DMS153 treated with DMSO at 0.1 percent for 48 hours (cell line): ENCODE measurements around the gene SHC1.
"Not testable (repeated sequence)": the region's sequence is repeated elsewhere in the genome, so short reads cannot be mapped to it uniquely, and the experiment has no call there.

Experiments used
- DNase-seq: peaks from one replicate; lab custom pipeline; 2025; ENCODE audit not compliant: unreplicated experiment; lab: John Stamatoyannopoulos, UW

Gene SHC1

GRCh38 chr1:154996966-154997701 is 26.6 kb upstream of the SHC1 start:
- DNase-seq = no peak

- not testable (repeated sequence) for DNase-seq
Observed at GRCh38 chr1:154995301-154995983, 24.9 kb upstream of the SHC1 start.

DNA sequence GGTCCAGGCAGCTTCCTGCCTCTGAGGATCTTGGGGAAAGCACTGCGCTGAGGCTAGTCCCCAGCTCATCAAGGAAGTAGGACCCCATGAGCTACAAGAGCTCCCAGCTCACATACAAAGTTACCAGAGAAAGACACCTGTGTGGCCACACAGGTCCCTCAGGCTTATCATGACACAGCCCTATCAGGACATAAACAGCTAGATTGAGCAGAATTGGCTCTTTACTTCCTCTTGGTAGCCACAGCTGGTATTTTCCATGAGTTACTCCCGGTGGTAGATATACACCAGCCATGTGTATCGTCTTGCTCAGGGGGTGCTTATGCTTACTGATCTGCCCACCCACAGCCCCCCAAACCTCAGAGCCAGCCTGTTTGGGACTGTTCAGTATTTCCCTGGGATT is 24.0 kb upstream of the SHC1 start:
- no peak for DNase-seq

DNA sequence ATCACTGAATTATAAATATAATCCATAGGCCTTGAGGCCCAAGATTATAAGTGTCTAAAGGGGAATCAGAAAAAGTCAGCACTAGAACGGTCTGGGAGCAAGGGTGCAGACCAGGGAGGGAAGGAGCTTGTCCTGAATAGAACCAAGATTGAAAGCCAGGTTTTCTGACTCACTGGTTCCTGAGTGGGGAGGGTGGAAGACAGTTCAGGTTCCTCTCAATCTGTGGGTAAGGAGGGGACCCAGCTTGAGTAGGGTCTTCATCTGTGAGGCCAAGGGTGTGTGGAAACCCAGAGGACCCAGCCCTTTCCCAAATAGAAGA is 23.7 kb upstream of the SHC1 start:
- DNase-seq = no peak

DNA sequence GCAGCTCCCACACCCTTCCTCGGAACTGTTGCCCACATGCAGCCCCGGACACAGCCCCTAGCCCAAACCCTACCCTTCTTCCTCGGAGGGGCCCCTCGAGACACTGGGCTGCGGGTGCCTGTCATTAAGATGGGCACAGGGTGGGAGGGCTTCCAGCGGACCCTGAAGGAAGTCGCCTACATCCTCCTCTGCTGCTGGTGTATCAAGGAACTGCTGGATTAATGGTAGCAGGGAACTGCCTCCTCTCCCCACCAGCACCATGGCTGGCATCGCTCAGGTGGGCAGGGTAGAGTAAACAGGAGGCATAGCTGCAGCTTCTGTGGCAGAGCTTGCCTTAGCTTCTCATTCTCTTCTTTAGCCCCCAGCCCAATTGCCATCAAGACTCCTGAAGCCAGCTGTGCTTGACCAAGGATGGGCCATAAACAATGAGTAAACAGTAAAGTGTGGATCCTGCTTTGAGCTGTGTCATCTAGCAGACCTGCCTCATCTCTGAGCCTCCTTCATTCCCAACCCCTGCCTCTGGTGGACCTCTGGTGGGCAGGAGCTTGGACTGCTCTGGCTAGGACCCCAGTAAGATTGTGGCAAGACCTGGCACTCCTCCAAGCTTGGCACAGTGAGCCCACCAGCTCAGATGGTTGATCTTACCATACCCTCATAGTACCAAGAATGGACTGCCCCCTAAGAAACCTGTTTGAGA is 23.2 kb upstream of the SHC1 start, which contains the start of gene LENEP:
TSS of gene LENEP (plus strand) at position 15 of the 697 bp plus-strand sequence. CDS start at position 37, 22 bp downstream.
- no peak for DNase-seq

DNA sequence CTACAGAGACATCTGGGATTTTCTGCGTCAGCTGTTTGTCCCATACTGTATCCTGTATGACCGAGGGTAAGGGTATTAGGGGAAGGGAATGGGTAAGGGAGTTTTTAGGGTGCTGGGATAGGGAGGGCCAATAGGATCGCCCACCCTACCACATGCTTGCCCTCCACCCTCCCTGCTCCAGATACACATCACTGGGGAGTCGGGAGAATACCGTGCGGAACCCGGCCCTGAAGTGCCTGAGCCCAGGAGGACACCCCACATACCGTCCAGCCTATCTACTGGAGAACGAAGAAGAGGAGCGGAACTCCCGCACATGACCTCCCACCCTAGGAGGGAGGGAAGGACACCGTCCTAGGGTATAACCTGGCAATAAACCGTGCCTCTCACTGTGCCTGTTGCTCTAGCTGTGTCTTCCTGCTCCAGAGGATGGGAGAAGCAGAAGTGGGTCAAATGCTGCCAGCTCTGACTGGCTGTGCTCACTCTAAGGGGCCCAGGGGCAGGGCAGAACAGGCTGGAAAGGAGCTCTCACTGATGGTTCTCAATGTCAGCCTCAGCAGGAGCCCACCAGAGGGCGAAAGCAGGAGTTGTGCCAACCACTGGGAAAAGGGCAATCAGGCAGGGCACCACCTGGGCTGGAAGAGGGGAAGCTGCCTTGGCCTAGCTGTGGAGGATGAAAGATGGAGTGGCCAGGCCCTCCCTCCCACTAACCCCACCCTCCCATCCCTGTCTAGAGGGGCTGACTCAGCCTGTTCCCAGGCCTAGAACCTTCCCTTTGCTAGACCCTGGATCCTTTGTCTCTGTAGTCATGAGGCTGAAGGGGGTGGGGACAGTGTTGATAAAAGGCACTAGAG is 22.4 kb upstream of the SHC1 start:
- DNase-seq = no peak

DNA sequence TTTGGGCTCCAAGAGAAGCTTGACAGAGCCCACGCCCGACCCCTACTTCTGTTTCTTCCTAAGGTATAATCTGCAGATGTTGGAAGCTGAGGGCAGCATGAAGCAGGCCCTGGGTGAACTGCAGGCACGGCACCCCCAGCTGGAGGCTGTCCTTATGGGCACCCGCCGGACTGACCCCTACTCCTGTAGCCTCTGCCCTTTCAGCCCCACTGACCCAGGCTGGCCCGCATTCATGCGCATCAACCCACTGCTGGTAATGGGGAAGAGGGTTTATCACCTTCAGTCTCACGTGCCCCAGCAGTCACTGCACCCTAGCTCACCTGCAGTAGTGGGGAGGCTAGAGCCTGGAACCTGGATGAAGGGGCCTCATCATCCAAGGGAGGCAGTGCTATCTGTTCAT is 19.7 kb upstream of the SHC1 start:
- DNase-seq = no peak

DNA sequence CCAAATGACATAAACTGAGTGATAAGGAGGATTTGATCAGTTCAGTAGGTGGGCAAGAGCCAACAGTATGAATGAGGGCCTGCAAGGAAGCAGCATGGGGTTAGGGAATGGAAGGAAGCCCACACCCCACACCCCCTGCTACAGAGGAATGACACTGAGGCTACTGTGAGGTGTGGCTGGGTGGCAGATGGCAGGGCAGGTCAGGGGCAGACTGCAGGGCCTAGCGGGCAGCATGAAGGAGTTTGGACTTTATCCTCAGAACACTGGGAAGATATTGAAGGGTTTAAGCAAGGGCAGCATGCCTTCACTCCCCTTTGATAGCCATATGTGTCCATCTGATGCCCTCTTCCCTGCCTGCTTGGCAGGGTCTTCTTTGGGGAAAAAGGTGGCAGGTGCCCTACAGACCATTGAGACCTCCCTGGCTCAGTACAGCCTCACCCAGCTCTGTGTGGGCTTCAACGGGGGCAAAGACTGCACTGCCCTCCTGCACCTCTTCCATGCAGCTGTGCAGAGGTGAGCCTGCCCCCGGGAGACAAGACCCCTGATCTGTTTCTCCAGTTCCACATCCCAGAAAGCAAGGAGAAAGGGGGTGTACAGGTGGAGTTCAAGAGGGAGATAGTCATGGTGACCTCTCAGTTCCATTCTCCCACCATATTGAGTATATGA is 18.8 kb upstream of the SHC1 start:
- DNase-seq = no peak

DNA sequence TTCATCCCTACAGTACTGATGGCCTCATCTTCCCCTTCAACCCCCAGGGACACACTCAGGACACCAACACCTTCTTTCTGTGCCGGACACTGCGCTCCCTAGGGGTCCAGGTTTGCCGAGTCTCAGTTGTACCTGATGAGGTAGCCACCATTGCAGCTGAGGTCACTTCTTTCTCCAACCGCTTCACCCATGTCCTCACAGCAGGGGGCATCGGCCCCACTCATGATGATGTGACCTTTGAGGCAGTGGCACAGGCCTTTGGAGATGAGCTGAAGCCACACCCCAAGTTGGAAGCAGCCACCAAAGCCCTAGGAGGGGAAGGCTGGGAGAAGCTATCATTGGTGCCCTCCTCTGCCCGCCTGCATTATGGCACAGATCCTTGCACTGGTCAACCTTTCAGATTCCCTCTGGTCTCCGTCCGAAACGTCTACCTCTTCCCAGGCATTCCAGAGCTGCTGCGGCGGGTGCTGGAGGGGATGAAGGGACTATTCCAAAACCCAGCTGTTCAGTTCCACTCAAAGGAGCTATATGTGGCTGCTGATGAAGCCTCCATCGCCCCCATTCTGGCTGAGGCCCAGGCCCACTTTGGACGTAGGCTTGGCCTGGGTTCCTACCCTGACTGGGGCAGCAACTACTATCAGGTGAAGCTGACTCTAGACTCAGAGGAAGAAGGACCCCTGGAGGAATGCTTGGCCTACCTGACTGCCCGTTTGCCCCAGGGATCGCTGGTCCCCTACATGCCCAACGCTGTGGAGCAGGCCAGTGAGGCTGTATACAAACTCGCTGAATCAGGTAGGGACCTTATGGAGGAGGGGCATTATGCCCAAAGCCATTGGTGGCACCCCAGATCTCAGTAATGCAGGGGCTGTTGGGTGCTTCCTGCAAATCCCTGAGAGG is 17.8 kb upstream of the SHC1 start:
- no peak for DNase-seq

GRCh38 chr1:154987326-154987725 is 16.8 kb upstream of the SHC1 start:
- DNase-seq = no peak

DNA sequence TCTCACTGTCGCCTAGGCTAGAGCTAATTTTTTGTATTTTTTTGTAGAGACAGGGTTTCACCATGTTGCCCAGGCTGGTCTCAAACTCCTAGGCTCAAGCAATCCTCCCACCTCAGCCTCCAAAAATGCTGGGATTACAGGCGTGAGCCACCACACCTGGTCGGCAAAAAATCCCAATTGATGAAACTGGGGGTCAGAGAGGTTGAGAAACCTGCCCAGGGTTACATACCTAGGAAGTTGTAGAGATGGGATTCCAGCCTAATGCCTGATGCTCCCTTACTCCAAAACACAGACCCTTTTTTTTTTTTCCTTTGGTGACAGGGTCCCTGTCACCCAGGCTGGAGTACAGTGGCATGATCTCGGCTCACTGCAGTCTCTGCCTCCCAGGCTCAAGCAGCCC is 16.2 kb upstream of the SHC1 start:
- not testable (repeated sequence) for DNase-seq

- DNase-seq = no peak
Observed at GRCh38 chr1:154983776-154984466, 13.4 kb upstream of the SHC1 start.

DNA sequence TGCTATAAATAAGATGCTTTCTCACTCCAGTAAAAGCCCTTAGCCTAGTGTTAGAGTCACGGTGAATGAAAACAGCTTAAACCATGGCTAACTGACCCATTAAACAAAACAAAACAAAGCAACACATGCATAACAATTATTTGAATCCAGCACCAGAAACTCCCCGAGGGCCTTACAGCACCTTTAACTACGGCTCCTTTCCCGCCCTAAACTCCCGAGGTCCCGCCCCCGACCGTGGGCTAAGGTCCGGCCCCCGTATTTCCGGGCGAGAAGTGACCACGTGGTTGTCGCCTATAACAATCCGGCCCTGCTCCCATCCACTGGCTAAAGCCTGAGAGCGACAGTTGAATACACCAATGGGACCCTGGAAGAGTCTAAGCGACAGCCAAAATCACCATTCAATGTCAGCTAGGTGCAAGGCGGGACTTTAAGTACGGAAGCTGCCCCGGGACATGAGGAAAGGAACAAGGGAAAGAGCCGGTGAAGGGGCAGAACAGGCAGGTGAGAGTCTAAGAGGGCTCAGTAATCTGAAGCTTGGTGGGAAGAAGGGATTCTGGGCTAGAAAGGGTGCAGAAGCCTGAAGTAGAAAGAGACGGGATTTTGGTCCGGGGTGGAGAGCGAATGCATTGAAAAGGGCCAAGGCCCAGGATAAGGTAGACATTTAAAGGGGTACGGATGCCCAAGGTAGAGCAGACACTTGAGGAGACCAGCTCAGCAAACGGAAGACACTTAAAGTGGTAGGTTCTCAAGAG is 12.5 kb upstream of the SHC1 start, which contains the start of gene FLAD1:
TSS of gene FLAD1 (plus strand) at position 448 of the 752 bp plus-strand sequence. CDS start 351 bp downstream, outside the sequence.
- DNase-seq = peak; percentile 100

GRCh38 chr1:154982341-154982740 is 11.8 kb upstream of the SHC1 start:
- DNase-seq = no peak

DNA sequence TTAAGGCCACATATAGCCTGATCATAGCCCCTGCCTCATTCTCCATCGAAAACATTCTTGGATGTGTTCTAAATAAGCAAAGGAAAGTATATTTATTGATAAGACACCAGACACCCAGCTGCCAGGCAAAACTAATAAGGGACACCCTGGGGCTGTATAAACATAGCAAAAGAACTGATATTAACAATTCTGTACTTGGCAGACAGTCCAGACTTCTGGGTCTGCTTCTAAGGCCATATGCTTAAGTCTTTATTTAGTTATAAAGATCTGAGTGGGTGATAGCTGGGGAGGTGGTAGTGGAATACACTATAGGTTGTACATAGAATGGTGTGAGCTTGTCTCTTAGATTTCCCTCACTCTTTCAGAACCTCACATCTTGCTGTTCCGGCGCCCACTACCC is 7.8 kb upstream of the SHC1 start:
- DNase-seq = no peak

DNA sequence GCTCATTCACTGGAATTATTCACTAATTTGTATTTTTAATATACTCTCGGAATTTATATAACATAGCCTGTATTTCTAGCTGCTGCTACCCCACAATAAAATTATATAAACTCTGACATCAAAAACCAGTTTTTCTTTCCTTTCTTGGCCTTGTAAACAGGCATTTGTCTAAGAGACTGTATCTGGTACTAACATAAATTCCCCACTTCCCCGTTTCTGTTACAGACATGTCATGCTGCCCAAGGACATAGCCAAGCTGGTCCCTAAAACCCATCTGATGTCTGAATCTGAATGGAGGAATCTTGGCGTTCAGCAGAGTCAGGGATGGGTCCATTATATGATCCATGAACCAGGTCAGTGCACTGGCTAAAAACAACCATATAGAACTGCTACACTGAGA is 7.2 kb upstream of the SHC1 start:
- DNase-seq = not testable (repeated sequence)

DNA sequence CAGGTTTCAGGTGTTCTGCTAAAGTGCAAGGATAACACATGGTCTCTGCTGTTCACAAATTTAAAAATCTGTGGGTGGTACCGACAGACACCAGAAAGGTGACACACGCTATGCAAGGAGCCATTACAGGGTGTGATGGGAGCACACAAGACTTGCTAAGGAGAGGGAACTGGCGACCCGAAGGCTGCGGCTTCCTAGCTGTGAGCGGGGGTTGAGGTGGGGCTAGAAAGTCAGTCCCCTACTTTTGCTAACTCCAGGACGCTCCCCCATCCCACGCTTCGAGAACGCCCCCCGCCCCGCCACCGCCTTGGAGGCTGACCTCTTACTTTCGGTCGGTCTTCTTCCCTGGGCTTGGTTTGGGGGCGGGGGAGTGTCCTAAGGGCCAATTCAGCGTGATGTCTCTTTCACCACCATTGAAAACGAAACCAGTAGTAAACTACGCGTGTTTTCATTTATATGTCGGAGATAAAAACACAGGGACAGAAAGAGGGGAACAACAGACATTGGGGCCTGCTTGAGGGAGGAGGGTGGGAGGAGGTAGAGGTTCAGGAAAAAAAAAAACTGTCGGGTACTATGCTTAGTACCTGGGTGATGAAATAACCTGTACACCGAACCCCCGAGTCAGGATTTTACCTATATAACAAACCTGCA is 5.0 kb upstream of the SHC1 start:
- no peak for DNase-seq
